COR-L47 (cell line): ENCODE results near the gene CRELD2.

Experiments used
- DNase-seq: peaks from one replicate; lab custom pipeline; 2025; lab: John Stamatoyannopoulos, UW

CRELD2 gene

GRCh38 chr22:49887702-49888101 is 30.7 kb upstream of the CRELD2 start:
- no peak for DNase-seq

GRCh38 chr22:49889071-49889470 is 29.4 kb upstream of the CRELD2 start:
- DNase-seq: no peak

GRCh38 chr22:49892226-49892899 is 26.1 kb upstream of the CRELD2 start:
- DNase-seq: no peak

GRCh38 chr22:49893025-49893424 is 25.4 kb upstream of the CRELD2 start:
- DNase-seq: no peak

- no peak for DNase-seq
These were observed 23.9 kb upstream of the CRELD2 start for GRCh38 chr22:49894322-49895054.

GRCh38 chr22:49896201-49896600 is 22.2 kb upstream of the CRELD2 start:
- DNase-seq: no peak

- DNase-seq: no peak
These were observed 21.3 kb upstream of the CRELD2 start for GRCh38 chr22:49897015-49897684.

- no peak for DNase-seq
These were observed 18.9 kb upstream of the CRELD2 start for GRCh38 chr22:49899530-49899929.

- DNase-seq: no peak
These were observed 17.8 kb upstream of the CRELD2 start for GRCh38 chr22:49900441-49901230.

- no peak for DNase-seq
These were observed 17.0 kb upstream of the CRELD2 start for GRCh38 chr22:49901457-49901856.

GRCh38 chr22:49903322-49904039 is 15.0 kb upstream of the CRELD2 start:
- DNase-seq: peak; percentile 81

GRCh38 chr22:49904040-49904369 is 14.4 kb upstream of the CRELD2 start:
- no peak for DNase-seq

- DNase-seq: no peak
These were observed 13.0 kb upstream of the CRELD2 start for GRCh38 chr22:49905465-49905864.

GRCh38 chr22:49906071-49906798 is 12.2 kb upstream of the CRELD2 start:
- DNase-seq: no peak

- DNase-seq: no peak
These were observed 11.6 kb upstream of the CRELD2 start for GRCh38 chr22:49906799-49907290.

GRCh38 chr22:49907807-49908206 is 10.6 kb upstream of the CRELD2 start:
- no peak for DNase-seq

- DNase-seq: no peak
These were observed 8.8 kb upstream of the CRELD2 start for GRCh38 chr22:49909476-49910205.

- no peak for DNase-seq
These were observed 7.9 kb upstream of the CRELD2 start for GRCh38 chr22:49910229-49911155.
